Endodermal cell (in vitro differentiated cells): ENCODE data around the gene BICRA. TPM values are rescaled to one million over a fixed set of nuclear protein-coding genes. Genes with fewer than 3 reads are reported as not detected.
A peak's percentile ranks its signal among the peaks of the same experiment; 100 is the strongest.

Experiments used
- DNase-seq: peaks from one replicate; pipeline ENCODE4 v3.0.0-alpha.2; 2017
- H3K27ac ChIP-seq: 2 replicates; pipeline ENCODE4 v1.5.1; 2013; ENCODE audit warnings: mild to moderate bottlenecking, low read depth, low read length, moderate library complexity
- H3K27me3 ChIP-seq: 2 replicates; pipeline ENCODE4 v1.6.1; 2013; ENCODE audit warnings: mild to moderate bottlenecking, low read length, moderate library complexity; ENCODE audit not compliant: insufficient read depth, control insufficient read depth, poor library complexity, severe bottlenecking
- H3K36me3 ChIP-seq: 2 replicates; pipeline ENCODE4 v1.7.0; 2013; ENCODE audit warnings: mild to moderate bottlenecking, low read length, moderate library complexity; ENCODE audit not compliant: control insufficient read depth, insufficient read depth
- H3K4me1 ChIP-seq: one replicate; pipeline ENCODE4 v1.7.0; 2013; ENCODE audit warnings: low read length; ENCODE audit not compliant: control insufficient read depth, insufficient read depth
- H3K4me3 ChIP-seq: 2 replicates; pipeline ENCODE4 v1.5.1; 2013; ENCODE audit warnings: mild to moderate bottlenecking, low read length, moderate library complexity
- H3K9ac ChIP-seq: 2 replicates; pipeline ENCODE4 v1.6.1; 2013; ENCODE audit warnings: mild to moderate bottlenecking, low read length, moderate library complexity; ENCODE audit not compliant: poor library complexity, severe bottlenecking; ENCODE audit errors: extremely low read depth
- H3K9me3 ChIP-seq: 2 replicates; pipeline ENCODE4 v1.6.1; 2013; ENCODE audit warnings: mild to moderate bottlenecking, low read length, moderate library complexity; ENCODE audit not compliant: control insufficient read depth
- H3K27ac Mint-ChIP-seq: 2 replicates; pipeline ENCODE4 v1.8.0; 2020; ENCODE audit warnings: mixed read lengths
- H3K27me3 Mint-ChIP-seq: 2 replicates; pipeline ENCODE4 v1.8.0; 2021; ENCODE audit warnings: mild to moderate bottlenecking, mixed read lengths; ENCODE audit not compliant: insufficient read depth
- H3K36me3 Mint-ChIP-seq: 2 replicates; pipeline ENCODE4 v1.8.0; 2020; ENCODE audit warnings: low read depth, mixed read lengths
- H3K4me1 Mint-ChIP-seq: 2 replicates; pipeline ENCODE4 v1.8.0; 2020; ENCODE audit warnings: mixed read lengths
- H3K4me3 Mint-ChIP-seq: 2 replicates; pipeline ENCODE4 v1.8.0; 2020; ENCODE audit warnings: mild to moderate bottlenecking, moderate library complexity, mixed read lengths
- H3K9me3 Mint-ChIP-seq: 2 replicates; pipeline ENCODE4 v1.8.0; 2020; ENCODE audit warnings: mild to moderate bottlenecking, mixed read lengths
- WGBS, 2 experiments: methylation state at CpG; one replicate each; pipeline versions ENCODE4 v1.1.5 to v1.1.7; 2013; ENCODE audit warnings: missing lambda C conversion rate in 2 of 2, mixed read lengths in 1 of 2; ENCODE audit not compliant: insufficient coverage in 1 of 2, insufficient read length in 1 of 2; 5-methylcytosine and 5-hydroxymethylcytosine counted together
- total RNA-seq, 2 donors: library from RNA; stranded (reverse); fragmentation: NEBNext Ultra II Directional in 1 of 2; extraction: Animal tissue kit (Norgen Biotek cat#: 25700) in 1 of 2; gene quantifications; 2 replicates in 1 of 2; 3 replicates in 1 of 2; pipeline ENCODE4 v1.2.1, GENCODE V29; 2021
- TF ChIP-seq, protein P1 (sequence below): fragments of 200-600 bp; sonication (generic); conservative IDR thresholded peaks from 2 replicates; pipeline ENCODE4 v1.5.0; 2021; ENCODE audit warnings: antibody characterized with exemption, mild to moderate bottlenecking

The BICRA gene
- total RNA-seq, 2 donors from 2014 or later = 30.0 to 30.1 TPM

DNA sequence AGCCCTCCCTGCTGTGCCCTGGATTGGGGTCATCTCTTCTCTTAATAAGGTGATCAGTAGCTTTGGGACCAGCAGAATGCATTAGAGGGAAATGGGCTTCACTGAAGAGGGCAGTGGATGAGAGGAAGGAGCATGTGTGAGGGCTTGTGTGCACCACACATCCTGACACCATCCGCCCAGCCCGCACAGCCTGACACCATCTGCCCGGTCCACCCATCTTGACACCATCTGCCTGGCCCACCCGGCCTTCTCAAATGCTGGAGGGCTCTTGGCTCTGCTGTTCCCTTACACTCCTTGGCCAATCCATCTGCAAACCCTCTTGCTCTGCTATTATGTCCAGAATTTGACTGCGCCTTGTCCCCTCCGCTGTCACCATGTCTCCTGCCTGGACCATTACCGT is 41.8 kb downstream of the BICRA start:
- peaks cover 27% of the 10 kb centered on the region for H3K4me1 Mint-ChIP-seq
- Histone ChIP-seq H3K4me1 (peaks cover 6% of the 10 kb centered on the region), H3K36me3 (peaks cover 49% of the 10 kb centered on the region), H3K27me3 (no peaks in the 10 kb centered on the region), H3K27ac (no peak overlapping the region), H3K9ac (no peak overlapping the region), H3K4me3 (no peak overlapping the region), H3K9me3 (peaks cover 21% of the 10 kb centered on the region)
- H3K27ac Mint-ChIP-seq = peak overlapping the region; percentile 63
- no peak overlapping the region for H3K4me3 Mint-ChIP-seq
- no peaks in the 10 kb centered on the region for H3K27me3 Mint-ChIP-seq
- DNase-seq = no peak
- H3K36me3 Mint-ChIP-seq = peaks cover 70% of the 10 kb centered on the region
- WGBS, 2 experiments = 95 to 98% methylated on average over 3 to 7 of the region's 7 CpGs
- TF ChIP-seq, protein P1, sequence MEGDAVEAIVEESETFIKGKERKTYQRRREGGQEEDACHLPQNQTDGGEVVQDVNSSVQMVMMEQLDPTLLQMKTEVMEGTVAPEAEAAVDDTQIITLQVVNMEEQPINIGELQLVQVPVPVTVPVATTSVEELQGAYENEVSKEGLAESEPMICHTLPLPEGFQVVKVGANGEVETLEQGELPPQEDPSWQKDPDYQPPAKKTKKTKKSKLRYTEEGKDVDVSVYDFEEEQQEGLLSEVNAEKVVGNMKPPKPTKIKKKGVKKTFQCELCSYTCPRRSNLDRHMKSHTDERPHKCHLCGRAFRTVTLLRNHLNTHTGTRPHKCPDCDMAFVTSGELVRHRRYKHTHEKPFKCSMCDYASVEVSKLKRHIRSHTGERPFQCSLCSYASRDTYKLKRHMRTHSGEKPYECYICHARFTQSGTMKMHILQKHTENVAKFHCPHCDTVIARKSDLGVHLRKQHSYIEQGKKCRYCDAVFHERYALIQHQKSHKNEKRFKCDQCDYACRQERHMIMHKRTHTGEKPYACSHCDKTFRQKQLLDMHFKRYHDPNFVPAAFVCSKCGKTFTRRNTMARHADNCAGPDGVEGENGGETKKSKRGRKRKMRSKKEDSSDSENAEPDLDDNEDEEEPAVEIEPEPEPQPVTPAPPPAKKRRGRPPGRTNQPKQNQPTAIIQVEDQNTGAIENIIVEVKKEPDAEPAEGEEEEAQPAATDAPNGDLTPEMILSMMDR = no peak
- H3K9me3 Mint-ChIP-seq = peaks cover 27% of the 10 kb centered on the region

DNA sequence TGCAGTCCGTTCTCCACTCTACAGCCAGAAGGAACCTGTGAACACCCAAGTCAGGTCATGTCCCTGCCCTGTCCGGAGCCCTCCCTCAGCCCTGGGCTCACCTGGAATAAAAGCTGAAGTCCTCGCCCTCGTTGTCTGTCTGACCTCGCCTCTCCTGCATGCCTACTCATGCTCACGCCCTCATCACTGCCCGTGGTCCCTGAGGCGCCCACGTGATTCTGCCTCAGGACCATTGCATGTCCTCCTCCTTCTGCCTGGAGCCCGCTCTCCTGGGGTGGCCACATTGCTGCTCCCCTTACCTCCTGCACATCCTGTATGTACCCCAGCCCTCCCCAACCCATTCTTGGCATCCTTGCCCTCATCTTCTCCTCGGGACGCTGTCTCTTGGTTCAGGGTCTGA is 42.2 kb downstream of the BICRA start:
- peaks cover 27% of the 10 kb centered on the region for H3K9me3 Mint-ChIP-seq
- peaks cover 69% of the 10 kb centered on the region for H3K36me3 Mint-ChIP-seq
- peaks cover 21% of the 10 kb centered on the region for H3K9me3 ChIP-seq
- H3K4me3 Mint-ChIP-seq = no peak overlapping the region
- DNase-seq = no peak
- H3K27me3 Mint-ChIP-seq = no peaks in the 10 kb centered on the region
- TF ChIP-seq, protein P1 = no peak
- no peak overlapping the region for H3K27ac ChIP-seq
- H3K4me1 ChIP-seq = peaks cover 6% of the 10 kb centered on the region
- no peak overlapping the region for H3K9ac ChIP-seq
- no peaks in the 10 kb centered on the region for H3K27me3 ChIP-seq
- peaks cover 23% of the 10 kb centered on the region for H3K4me1 Mint-ChIP-seq
- peak overlapping the region; percentile 63 for H3K27ac Mint-ChIP-seq
- peaks cover 48% of the 10 kb centered on the region for H3K36me3 ChIP-seq
- 85 to 92% methylated on average over 12 of the region's 12 CpGs for WGBS, 2 experiments
- no peak overlapping the region for H3K4me3 ChIP-seq

DNA sequence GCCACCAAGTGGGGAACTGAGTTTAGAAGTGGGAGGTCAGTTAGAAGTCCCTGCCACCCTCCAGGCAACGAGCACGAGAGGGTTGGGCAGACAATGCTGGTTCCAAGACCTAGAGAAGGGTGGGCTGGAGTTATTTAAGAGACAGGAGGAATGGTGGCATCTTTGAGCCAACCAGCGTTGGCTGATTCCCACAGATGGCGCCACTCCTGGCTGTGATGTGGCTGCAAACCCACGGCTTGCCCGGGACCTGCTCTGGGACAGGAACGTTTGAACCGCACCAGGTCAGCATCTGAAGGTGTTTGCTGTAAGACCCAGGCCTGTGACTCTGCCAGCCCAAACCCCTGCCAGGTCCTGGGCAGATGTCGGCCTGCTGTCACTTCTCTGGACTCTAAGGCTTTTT is 42.8 kb downstream of the BICRA start:
- Histone ChIP-seq H3K27me3 (no peaks in the 10 kb centered on the region), H3K9ac (no peak overlapping the region), H3K4me3 (no peak overlapping the region), H3K9me3 (peaks cover 19% of the 10 kb centered on the region), H3K27ac (no peak overlapping the region), H3K4me1 (peaks cover 6% of the 10 kb centered on the region), H3K36me3 (peaks cover 42% of the 10 kb centered on the region)
- TF ChIP-seq, protein P1 = peak; percentile 46
- WGBS, 2 experiments = 94 to 95% methylated on average over 7 to 9 of the region's 9 CpGs
- Mint-ChIP-seq H3K36me3 (peaks cover 69% of the 10 kb centered on the region), H3K9me3 (peaks cover 25% of the 10 kb centered on the region), H3K4me1 (peaks cover 21% of the 10 kb centered on the region), H3K27me3 (no peaks in the 10 kb centered on the region), H3K4me3 (no peak overlapping the region), H3K27ac (peak overlapping the region; percentile 63)
- DNase-seq = peak; percentile 60
